DLD1 (cell line): Measurements from ENCODE around the gene SLC15A2.
"Not testable (repeated sequence)": the region's sequence is repeated elsewhere in the genome, so short reads cannot be mapped to it uniquely, and the experiment has no call there.

Source experiments
- in situ Hi-C: cut with HindIII; loops from 2 replicates; pipeline ENCODE4 v1.10.0; 2017; ENCODE audit warnings: low sequenced_read_pairs

The SLC15A2 gene

GRCh38 chr3:121894301-121894990, at the start of gene SLC15A2:
TSS of gene SLC15A2 (plus strand) at chr3:121894401. CDS start at chr3:121894477, 76 bp downstream.
- in situ Hi-C loops = no loop called here

- in situ Hi-C loops = no loop called here
Measured at GRCh38 chr3:121844892-121845291, 49.3 kb upstream of the SLC15A2 start.

- in situ Hi-C loops = no loop called here
Measured at GRCh38 chr3:121852256-121852655, 41.9 kb upstream of the SLC15A2 start.

- in situ Hi-C loops = no loop called here
Measured at GRCh38 chr3:121855555-121855954, 38.6 kb upstream of the SLC15A2 start.

DNA sequence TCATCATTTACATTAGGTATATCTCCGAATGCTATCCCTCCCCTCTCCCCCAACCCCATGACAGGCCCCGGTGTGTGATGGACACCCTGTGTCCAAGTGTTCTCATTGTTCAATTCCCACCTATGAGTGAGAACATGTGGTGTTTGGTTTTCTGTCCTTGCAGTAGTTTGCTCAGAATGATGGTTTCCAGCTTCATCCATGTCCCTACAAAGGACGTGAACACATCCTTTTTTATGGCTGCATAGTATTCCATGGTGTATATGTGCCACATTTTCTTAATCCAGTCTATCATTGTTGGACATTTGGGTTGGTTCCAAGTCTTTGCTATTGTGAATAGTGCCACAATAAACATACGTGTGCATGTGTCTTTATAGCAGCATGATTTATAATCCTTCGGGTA, 36.4 kb upstream of the SLC15A2 start:
- in situ Hi-C loops = not testable (repeated sequence)

DNA sequence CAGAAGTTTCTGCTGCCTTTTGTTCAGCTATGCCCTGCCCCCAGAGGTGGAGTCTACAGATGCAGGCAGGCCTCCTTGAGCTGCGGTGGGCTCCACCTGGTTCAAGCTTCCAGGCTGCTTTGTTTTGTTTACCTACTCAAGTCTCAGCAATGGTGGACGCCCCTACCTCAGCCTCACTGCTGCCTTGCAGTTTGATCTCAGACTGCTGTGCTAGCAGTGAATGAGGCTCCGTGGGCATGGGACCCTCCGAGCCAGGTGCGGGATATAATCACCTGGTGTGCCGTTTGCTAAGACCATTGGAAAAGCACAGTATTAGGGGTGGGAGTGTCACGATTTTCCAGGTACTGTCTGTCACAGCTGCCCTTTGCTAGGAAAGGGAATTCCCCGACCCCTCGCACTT, 31.0 kb upstream of the SLC15A2 start:
- in situ Hi-C loops = not testable (repeated sequence)

- in situ Hi-C loops = no loop called here
Measured at GRCh38 chr3:121863801-121864200, 30.4 kb upstream of the SLC15A2 start.

DNA sequence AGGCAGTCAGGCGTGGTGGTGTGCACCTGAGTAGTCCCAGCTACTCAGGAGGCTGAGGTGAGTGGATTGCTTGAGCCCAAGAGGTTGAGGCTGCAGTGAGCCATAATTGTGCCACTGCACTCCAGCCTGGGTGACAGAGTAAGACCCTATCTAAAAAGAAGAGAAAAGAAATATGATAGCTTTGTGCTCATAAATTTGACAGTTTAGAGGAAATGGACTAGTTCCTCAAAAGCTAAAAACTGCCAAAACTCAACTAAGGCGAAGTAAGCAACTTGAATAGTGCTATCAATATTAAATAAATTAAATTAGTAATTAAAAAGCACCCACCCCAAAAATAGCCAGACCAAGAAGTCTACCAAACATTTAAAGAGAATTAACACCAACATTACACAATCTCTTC, 24.5 kb upstream of the SLC15A2 start:
- in situ Hi-C loops = no loop called here

- in situ Hi-C loops = no loop called here
Measured at GRCh38 chr3:121870717-121871116, 23.5 kb upstream of the SLC15A2 start.

GRCh38 chr3:121871430-121871829, 22.8 kb upstream of the SLC15A2 start:
- in situ Hi-C loops = no loop called here

DNA sequence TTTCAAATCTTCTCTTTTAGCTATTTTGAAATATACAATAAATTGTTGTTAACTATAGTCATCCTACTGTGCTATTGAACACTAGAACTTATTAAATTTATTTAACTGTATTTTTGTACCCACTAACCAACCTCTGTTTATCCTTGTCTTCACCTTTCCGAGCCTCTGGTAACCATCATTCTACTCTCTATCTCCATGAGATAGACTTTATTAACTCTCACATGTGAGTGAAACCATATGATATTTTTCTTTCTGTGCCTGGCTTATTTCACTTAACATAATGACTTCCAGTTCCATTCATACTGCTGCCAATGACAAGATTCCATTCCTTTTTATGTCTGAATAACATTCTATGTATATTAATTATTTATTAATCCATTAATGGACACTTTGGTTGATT, 15.8 kb upstream of the SLC15A2 start:
- in situ Hi-C loops = no loop called here

GRCh38 chr3:121883507-121883906, 10.7 kb upstream of the SLC15A2 start:
- in situ Hi-C loops = no loop called here

GRCh38 chr3:121885386-121885785, 8.8 kb upstream of the SLC15A2 start:
- in situ Hi-C loops = no loop called here

- in situ Hi-C loops = no loop called here
Measured at GRCh38 chr3:121895121-121895520, 920 bp downstream of the SLC15A2 start.

- in situ Hi-C loops = no loop called here
Measured at GRCh38 chr3:121895736-121896135, 1.5 kb downstream of the SLC15A2 start.

DNA sequence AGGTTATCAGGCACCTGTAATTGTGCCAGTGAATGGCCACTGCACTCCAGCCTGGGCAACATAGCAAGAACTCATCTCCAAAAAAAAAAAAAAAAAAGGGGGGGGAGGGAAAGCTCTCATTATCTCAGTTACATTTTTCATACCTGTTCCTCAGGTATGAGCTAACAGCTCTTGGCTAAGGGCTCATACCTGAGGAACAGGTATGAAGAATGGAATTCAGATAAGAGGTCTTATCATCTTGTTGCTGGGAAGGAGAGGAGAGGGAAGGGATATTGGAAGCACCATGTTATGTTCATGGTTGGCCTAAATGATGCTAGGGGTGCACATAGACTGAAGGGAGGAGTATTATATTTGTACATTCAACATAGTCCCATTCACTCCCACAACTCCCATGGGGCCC, 2.6 kb downstream of the SLC15A2 start:
- in situ Hi-C loops = no loop called here

DNA sequence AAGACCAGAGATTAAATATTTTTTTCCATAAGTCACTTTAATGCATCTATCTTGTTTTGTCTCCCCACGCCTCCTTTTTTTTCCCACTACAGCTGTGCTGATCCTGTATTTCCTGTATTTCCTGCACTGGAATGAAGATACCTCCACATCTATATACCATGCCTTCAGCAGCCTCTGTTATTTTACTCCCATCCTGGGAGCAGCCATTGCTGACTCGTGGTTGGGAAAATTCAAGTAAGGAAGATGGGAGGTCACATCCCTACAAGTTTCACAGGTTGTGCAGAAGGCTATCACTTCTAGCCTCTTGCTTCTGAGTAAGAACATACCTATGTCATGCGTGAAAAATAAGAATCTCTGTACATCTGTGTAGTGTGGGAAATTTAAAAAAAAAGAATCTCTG, 3.1 kb downstream of the SLC15A2 start:
- in situ Hi-C loops = no loop called here

DNA sequence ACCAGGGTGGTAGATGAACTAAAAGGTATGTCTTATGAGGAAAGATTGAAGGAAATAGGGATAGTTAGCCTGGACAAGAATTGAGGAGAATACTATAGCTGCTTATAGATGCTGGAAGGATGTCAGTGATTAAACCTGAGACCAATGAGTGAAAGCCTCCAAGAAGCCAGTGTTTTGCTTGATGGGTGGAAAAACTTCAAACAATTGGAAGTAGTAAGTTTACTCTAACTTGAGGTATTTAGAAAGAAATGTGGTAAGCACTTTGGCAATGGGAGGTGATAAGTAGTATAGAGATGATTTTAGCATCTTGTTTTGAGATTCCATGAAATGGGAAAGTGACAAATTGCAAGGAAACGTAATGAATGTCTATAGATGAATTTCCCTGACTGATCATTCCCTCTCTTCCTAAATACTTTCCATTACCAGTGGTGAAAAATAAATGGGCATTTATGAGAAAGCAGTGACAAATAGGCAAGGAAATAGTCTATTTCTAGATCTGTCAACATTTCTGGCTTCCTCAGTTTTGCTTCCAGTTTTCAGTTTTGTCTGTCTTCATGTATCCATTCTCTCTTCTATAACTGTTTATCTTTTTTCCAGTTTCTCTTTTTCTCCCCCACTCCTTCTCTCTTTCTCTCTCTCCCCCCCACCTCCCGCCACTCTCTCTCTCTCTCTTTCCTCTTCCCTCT, 19.2 kb downstream of the SLC15A2 start:
- in situ Hi-C loops = no loop called here

GRCh38 chr3:121914081-121914998, 20.1 kb downstream of the SLC15A2 start:
- in situ Hi-C loops = no loop called here

DNA sequence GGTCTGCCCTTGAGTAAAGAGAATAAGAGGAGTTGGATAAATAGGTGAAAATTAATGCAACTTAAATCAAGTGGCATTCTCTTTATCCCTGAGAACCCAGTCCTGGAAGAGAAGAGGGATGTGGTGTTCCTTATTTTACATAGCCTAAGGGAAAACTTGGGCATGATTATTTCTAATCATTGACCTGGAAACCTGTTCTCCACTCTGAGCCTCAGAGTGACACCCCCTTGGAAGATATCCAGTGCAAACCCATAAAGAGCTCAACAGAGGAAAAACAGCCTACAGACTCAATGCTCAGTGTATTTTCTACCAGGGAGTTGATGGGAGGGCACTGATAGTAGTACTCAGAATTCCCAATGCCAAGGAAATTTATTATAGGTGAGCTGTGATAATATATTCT, 22.0 kb downstream of the SLC15A2 start:
- in situ Hi-C loops = no loop called here

DNA sequence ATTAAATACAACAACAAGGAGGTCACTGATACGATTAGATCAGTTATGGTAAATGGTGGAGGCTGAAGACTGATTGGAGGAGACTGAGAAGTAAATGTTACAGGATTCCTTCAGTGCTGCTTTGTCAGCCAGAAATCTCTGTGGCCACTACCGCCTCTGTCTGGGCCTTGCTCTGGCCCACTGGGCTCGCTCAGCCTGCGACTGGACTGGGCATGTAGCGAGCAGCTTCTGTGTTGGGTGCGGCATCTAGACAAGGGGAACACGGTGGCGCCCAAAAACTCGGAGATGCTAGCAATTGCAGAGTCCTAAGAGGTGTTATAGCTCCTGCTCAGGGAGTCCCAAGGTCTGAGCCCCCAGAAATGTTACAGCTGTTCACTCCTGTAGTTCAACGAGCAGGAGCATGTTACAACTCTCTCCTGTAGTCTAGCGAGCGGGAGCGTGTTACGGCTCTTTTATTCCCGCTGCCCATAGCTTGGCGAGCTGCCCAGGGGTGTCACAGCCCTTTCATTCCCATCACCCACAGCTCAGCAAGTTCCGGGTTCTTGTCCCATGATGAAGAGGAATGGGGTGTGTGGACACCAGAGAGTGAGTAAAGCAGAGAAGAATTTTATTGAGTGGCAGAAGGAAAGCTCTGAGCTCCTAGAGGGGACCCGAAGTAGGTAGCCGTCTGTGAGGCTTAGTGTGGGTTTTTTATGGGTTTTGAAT, 24.7 kb downstream of the SLC15A2 start:
- in situ Hi-C loops = no loop called here
